VCaP (cell line): ENCODE results near the gene GCN1.
A peak's percentile ranks its signal among the peaks of the same experiment; 100 is the strongest.

Source experiments
- H3K27ac ChIP-seq: fragments of 450-650 bp; 2 replicates; pipeline ENCODE4 v1.5.1; 2017
- TF ChIP-seq, protein P1 (sequence below): fragments of 450-650 bp; conservative IDR thresholded peaks from 2 replicates; pipeline ENCODE4 v1.5.1; 2017; ENCODE audit warnings: mild to moderate bottlenecking, moderate library complexity

GCN1 gene

DNA sequence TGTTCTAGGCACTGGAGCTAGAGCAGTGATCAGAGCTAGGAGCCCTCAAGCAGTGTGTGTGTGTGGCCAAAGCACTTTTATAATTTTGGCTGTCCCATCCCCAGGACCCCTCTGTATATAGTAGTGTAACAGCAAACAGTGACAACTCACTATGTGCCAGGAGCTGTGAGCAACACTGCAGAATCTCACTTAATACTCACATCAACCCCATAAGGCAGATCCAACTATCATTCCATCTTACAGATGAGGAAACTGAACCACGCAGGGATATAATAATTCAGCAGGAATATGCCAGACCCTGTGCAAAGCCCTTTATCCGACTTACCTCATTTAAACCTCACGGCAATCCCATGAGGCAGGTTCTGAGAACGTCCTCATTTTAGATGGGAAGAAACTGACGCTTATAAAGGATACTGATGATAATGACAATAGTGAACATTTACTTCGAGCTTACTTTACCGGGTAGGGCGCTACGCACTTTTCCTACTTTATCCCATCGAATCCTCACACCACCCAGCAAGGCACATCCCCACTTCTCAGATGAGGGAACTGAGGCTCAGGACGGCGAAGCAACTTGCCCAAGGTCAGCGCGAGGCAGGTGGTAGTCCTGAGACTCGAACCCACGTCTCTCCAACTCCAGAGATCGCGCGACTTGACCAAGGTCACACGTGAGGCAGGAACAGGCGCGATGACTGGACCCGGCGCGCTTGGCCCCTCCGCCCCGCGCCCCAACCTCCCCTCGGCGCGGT, 78.6 kb downstream of the GCN1 start:
- peak overlapping the region; percentile 95 for H3K27ac ChIP-seq

DNA sequence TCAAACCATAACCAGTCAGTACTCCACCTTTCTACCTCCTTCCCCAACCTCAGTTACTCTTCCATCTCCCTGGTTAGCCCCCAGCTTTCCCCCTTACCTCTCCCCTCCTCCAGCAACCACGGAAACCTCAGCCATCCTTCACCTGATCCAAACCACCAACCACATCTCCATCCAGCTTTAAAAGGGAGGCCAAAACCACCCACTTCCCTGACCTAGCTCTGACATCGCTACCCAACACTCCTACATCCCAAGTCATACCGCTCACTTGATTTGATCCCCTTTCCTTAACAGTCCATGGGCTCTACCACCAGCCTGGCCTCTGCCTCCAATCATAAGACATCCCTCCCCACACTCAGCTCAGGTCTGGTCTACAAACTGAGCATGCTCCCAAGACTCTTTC, 79.4 kb downstream of the GCN1 start:
- peak overlapping the region; percentile 95; the same call in 1 of the 2 replicates for H3K27ac ChIP-seq
- TF ChIP-seq, protein P1, sequence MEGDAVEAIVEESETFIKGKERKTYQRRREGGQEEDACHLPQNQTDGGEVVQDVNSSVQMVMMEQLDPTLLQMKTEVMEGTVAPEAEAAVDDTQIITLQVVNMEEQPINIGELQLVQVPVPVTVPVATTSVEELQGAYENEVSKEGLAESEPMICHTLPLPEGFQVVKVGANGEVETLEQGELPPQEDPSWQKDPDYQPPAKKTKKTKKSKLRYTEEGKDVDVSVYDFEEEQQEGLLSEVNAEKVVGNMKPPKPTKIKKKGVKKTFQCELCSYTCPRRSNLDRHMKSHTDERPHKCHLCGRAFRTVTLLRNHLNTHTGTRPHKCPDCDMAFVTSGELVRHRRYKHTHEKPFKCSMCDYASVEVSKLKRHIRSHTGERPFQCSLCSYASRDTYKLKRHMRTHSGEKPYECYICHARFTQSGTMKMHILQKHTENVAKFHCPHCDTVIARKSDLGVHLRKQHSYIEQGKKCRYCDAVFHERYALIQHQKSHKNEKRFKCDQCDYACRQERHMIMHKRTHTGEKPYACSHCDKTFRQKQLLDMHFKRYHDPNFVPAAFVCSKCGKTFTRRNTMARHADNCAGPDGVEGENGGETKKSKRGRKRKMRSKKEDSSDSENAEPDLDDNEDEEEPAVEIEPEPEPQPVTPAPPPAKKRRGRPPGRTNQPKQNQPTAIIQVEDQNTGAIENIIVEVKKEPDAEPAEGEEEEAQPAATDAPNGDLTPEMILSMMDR, result no peak

More for the DNA sequence above, 78.6 kb downstream of the GCN1 start:
- TF ChIP-seq, protein P1, result no peak

DNA sequence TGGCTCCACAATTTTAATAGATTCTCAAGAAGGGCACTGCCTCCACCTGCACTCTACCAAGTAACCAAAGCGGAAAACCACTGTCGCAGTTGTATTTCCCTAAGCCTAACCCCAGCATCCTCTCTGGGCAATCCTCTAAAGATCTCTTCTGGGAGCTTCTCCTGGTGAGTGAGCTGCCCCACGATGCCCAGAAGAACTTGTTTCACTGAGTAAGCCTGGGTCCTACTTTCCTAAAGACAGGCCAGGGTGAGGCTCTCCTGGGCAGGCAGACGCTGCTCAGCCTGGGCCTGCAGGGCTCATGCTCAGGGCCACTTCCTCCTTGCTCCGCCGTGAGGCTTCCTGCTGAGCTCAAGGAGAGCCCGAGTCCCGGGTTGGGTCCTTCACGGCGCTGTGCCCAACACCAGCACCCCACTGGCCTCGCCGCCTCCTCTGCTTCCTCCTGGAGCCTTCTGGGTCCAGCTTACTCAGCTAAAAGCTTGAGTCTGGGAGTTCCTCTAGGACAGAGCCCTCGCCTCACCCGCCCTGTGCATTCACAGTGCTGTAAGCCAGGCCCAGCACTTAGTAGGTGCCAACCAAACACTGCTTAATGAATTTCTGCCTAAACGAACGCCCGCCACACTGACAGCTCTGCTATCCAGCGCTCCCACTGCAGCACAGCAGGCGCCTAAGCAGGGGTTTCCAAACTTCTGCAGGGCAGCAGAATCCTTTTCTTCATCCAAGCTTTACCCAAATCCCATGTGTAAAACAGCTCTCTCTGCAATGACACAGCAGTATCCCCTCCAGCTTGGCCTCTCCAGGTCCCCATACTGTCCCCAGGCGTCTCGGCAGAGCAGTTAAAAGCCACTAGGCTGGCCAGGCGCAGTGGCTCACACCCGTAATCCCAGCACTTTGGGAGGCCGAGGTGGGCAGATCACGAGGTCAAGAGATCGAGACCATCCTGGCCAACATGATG, 83.7 kb downstream of the GCN1 start:
- TF ChIP-seq, protein P1, result no peak

DNA sequence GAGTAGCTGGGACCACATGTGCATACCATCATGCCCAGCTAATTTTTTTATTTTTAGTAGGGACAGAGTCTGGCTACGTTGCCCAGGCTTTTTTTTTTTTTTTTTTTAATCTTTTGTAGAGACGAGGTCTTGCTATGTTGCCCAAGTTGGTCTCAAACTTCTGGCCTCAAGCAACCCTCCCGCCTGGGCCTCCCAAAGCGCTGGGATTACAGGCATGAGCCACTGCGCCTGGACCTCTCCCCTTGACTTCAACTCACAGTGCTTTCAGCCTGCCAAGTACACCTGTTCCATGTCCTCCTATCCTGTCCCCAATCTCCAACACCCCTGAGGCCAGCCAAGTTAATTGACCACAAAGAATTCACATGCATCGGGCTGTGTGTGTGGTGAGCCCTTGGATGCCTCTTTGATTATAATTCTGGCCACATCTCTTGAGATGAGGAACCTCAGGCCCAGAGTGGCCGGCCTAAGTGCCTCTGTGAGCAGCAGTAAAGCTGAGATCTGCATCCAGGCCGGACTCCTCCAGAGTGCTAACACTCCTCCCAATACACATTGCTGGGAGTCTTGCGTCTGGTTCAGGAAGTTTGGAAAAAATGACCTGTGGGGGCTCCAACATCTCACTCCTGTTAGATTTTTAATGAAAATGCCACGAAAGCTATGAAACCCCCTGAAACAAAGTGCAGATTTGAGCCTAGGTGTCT, 84.8 kb downstream of the GCN1 start:
- TF ChIP-seq, protein P1, result no peak
- no peak overlapping the region for H3K27ac ChIP-seq

More for the DNA sequence above, 83.7 kb downstream of the GCN1 start:
- no peak overlapping the region for H3K27ac ChIP-seq

DNA sequence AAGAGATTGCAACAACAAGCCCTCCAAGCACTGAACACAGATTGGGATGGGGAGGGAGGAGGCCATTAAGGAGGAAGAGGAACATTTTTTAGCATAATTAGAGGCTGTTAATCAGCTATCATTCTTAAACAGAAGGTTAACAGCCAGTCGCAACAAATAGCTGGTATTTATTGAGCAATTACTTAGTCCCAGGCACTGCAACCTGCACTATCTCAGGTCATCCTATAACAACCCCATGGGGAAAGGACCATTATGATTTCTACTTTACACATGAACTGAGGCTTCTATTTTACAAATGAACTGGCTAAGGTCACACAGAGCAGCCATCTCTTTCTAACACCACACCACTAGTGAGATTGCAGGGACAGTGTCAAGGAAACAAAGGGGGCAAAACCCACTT, 88.4 kb downstream of the GCN1 start:
- TF ChIP-seq, protein P1, result no peak
- no peak overlapping the region for H3K27ac ChIP-seq

DNA sequence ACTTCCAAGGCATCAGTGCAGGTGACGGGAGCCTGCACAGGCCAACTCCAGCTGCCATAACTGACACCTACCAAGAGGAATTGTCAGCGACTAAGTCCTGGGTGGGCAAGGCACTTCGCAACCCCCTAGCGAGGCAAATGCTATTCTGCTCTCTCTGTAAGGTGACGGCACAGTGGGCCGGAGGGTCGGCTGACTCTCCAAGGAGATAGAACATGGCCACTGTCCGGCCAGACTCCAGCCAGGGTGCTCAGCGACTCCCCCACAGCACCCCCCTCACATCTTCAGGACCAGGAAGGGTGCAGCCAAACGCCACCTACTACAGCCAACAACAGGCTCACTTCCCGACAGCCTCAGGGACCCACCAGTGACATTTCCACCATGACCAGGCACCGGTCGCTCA, 91.1 kb downstream of the GCN1 start:
- H3K27ac ChIP-seq, result no peak overlapping the region

More for the DNA sequence above, 91.1 kb downstream of the GCN1 start:
- TF ChIP-seq, protein P1, result no peak
